Rectal smooth muscle tissue (tissue), 1 donor: Measurements from ENCODE around the gene INSYN1.
"Not testable (repeated sequence)": the region's sequence is repeated elsewhere in the genome, so short reads cannot be mapped to it uniquely, and the experiment has no call there.

Source experiments
- H3K27ac ChIP-seq: one replicate; pipeline ENCODE4 v1.7.0; 2013; ENCODE audit warnings: low read depth, low read length, inconsistent platforms
- H3K27me3 ChIP-seq: one replicate; pipeline ENCODE4 v1.7.0; 2013; ENCODE audit warnings: low read length; ENCODE audit not compliant: control insufficient read depth, insufficient read depth
- H3K36me3 ChIP-seq: one replicate; pipeline ENCODE4 v1.7.0; 2013; ENCODE audit warnings: low read length; ENCODE audit not compliant: control insufficient read depth, insufficient read depth
- H3K4me1 ChIP-seq: one replicate; pipeline ENCODE4 v1.7.0; 2013; ENCODE audit warnings: low read length; ENCODE audit not compliant: control insufficient read depth, insufficient read depth
- H3K4me3 ChIP-seq: one replicate; pipeline ENCODE4 v1.7.0; 2013; ENCODE audit warnings: low read length
- H3K9ac ChIP-seq: one replicate; pipeline ENCODE4 v1.7.0; 2013; ENCODE audit warnings: low read length

Gene INSYN1

GRCh38 chr15:73753250-73754130 lies at the start of gene INSYN1:
Gene INSYN1 (minus strand): TSS chr15:73753351. CDS start chr15:73751130, 2,221 bp downstream.
- peaks cover 2% of the 10 kb centered on the region for H3K27me3 ChIP-seq

GRCh38 chr15:73802431-73803041 lies 49.4 kb upstream of the INSYN1 start:
- Histone ChIP-seq H3K4me3 (no peak overlapping the region), H3K27me3 (no peaks in the 10 kb centered on the region), H3K9ac (no peak overlapping the region), H3K27ac (no peak overlapping the region), H3K4me1 (peaks cover 12% of the 10 kb centered on the region), H3K36me3 (no peaks in the 10 kb centered on the region)

More at GRCh38 chr15:73753250-73754130, at the start of gene INSYN1:
- Histone ChIP-seq H3K9ac (no peak within 1 kb of the TSS), H3K36me3 (no peaks in the 10 kb centered on the region), H3K27ac (no peak within 1 kb of the TSS), H3K4me1 (peaks cover 3% of the 10 kb centered on the region), H3K4me3 (peak within 1 kb of the TSS; percentile 53)

DNA sequence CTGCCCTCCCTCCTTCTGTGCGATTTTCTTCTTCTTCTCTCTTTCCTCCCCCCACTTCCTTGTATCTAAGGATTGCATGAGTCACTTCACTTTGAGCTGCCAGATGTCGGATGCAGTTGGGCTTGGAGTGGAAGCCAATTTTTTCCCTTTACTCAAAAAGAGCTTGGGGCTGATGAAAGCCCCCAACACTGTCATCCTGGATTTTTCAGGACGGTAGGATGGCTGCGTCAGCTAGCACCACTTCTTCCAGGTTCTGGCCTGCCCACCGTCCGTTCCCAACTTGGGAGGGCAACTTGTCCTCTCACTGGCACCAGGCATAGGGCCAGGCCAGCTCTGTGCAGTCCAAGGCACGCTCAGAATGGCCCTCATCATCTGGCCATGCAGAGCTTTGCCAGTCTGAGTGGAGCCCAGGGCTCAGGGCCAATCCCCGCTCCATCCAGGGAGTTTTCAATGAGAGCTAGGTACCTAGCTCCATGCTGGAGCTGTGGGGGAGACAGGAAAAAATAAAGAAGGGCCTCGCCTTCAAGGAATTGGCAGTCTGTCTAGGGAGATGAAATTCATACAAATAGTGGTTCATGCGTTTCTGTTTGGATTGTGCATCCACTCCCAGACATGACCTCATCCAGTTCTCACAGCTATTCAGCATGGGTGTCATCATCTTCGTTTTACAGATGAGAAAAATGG lies 47.7 kb upstream of the INSYN1 start:
- H3K27me3 ChIP-seq, result no peaks in the 10 kb centered on the region
- no peak overlapping the region for H3K9ac ChIP-seq
- peak overlapping the region; percentile 43 for H3K27ac ChIP-seq
- H3K4me1 ChIP-seq, result peaks cover 12% of the 10 kb centered on the region
- H3K4me3 ChIP-seq, result no peak overlapping the region
- no peaks in the 10 kb centered on the region for H3K36me3 ChIP-seq

- no peaks in the 10 kb centered on the region for H3K36me3 ChIP-seq
- H3K4me1 ChIP-seq, result peaks cover 12% of the 10 kb centered on the region
Observed at GRCh38 chr15:73799466-73799865, 46.3 kb upstream of the INSYN1 start.

GRCh38 chr15:73797366-73798158 lies 44.4 kb upstream of the INSYN1 start:
- Histone ChIP-seq H3K4me1 (peaks cover 12% of the 10 kb centered on the region), H3K27ac (no peak overlapping the region), H3K9ac (no peak overlapping the region), H3K36me3 (no peaks in the 10 kb centered on the region), H3K4me3 (no peak overlapping the region), H3K27me3 (no peaks in the 10 kb centered on the region)

More at GRCh38 chr15:73799466-73799865, 46.3 kb upstream of the INSYN1 start:
- Histone ChIP-seq H3K4me3 (no peak overlapping the region), H3K27ac (no peak overlapping the region), H3K9ac (no peak overlapping the region), H3K27me3 (no peaks in the 10 kb centered on the region)

DNA sequence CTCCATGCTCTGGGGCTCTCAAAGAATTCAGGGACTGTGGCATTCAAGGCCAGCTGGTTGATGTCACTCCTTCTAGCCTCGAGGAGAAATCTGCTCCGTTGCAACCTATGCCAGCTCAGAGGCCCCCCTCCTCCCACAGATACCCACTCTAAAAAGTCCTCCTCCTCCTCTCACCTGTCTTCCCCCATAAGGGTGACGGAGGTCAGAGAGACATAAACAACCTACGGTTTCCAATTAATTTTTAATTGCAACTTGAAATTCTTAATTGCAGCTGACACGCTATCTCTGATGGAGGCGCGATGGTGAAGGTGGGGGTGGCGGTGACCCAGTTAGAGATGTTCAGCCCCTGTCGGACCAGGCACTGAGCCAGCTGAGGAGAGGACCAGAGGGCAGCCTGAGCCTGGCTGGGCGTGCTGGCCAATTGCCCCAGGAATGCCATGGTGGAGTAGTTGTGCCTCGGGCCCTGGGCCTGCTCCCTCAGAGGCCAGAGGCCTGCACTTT lies 43.2 kb upstream of the INSYN1 start:
- Histone ChIP-seq H3K9ac (no peak overlapping the region), H3K36me3 (no peaks in the 10 kb centered on the region), H3K27me3 (no peaks in the 10 kb centered on the region), H3K4me1 (peaks cover 10% of the 10 kb centered on the region), H3K27ac (no peak overlapping the region), H3K4me3 (no peak overlapping the region)

DNA sequence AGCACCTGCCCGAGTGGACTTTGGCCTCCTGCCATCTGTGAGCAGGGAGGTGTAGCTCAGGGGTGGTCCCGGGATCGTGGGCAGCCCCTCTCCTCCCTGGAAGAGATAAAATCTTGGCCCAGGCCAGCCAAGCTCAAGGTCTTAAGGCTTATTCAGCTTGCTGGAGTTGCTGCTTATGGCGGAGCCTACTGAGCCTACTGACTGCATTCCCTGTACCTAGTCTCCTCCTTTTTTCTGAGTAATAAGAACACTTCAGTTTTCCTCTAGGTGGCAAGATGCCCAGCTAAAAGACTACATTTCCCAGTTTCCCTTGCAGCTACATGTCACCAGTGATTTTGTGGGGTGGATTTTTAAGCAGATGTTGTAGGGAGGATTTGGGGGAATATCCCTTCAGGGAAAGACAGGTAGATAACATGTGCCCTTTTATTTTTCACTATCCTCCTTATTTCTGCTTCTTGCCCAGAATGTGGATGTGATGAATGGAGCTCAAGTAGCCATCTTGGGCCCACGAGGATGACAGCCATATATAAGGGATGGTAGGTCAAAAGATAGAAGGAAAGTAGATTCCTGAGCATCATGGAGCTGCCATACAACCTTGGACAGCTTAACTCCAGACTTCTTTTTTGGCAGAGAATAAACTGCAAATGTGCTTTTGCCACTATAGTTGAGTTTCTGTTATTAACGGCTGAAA lies 41.4 kb upstream of the INSYN1 start:
- Histone ChIP-seq H3K4me3 (no peak overlapping the region), H3K4me1 (no peaks in the 10 kb centered on the region), H3K9ac (no peak overlapping the region), H3K27ac (no peak overlapping the region), H3K36me3 (no peaks in the 10 kb centered on the region), H3K27me3 (no peaks in the 10 kb centered on the region)

DNA sequence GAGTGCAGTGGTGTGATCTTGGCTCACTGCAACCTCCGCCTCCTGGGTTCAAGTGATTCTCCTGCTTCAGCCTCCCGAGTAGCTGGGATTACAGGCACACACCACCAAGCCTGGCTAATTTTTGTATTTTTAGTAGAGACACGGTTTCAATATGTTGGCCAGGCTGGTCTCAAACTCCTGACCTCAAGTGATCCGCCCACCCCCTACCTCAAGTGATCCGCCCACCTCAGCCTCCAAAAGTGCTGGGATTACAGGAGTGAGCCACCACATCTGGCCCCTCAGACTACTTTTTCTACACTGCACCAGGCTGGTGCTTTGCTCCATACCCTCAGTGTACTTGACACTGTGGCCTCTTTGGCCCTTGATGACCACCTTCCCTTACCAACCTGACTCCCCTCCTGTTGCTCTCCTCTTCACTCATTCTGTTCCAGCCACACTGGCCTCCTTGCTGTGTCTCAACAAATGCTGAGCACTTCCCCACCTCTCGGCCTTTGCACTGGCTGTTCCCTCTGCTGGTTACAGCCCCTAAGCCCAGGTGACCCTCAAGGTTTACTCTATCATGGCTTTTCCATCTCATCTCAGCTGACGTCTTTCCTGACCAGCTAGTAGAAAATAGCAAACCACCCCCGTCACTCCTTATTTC lies 39.9 kb upstream of the INSYN1 start:
- H3K27me3 ChIP-seq, H3K4me1 ChIP-seq, H3K36me3 ChIP-seq, H3K9ac ChIP-seq, H3K4me3 ChIP-seq, H3K27ac ChIP-seq: not testable (repeated sequence)

GRCh38 chr15:73792415-73792814 lies 39.3 kb upstream of the INSYN1 start:
- no peak overlapping the region for H3K4me3 ChIP-seq
- H3K36me3 ChIP-seq, result no peaks in the 10 kb centered on the region
- H3K4me1 ChIP-seq, result no peaks in the 10 kb centered on the region
- H3K27me3 ChIP-seq, result no peaks in the 10 kb centered on the region
- no peak overlapping the region for H3K27ac ChIP-seq
- no peak overlapping the region for H3K9ac ChIP-seq

GRCh38 chr15:73789521-73790240 lies 36.5 kb upstream of the INSYN1 start:
- H3K36me3 ChIP-seq, result no peaks in the 10 kb centered on the region
- no peak overlapping the region for H3K4me3 ChIP-seq
- no peak overlapping the region for H3K27ac ChIP-seq
- no peaks in the 10 kb centered on the region for H3K27me3 ChIP-seq
- no peaks in the 10 kb centered on the region for H3K4me1 ChIP-seq
- no peak overlapping the region for H3K9ac ChIP-seq

GRCh38 chr15:73787621-73788020 lies 34.5 kb upstream of the INSYN1 start:
- Histone ChIP-seq H3K36me3 (no peaks in the 10 kb centered on the region), H3K27ac (no peak overlapping the region), H3K4me1 (no peaks in the 10 kb centered on the region), H3K27me3 (no peaks in the 10 kb centered on the region), H3K9ac (no peak overlapping the region), H3K4me3 (no peak overlapping the region)
